ENCODE results near the gene MLYCD. TPM values are rescaled to one million over a fixed set of nuclear protein-coding genes. Genes with fewer than 3 reads are reported as not detected.

MLYCD gene
- total RNA-seq, 1 donor from 2014 or later, result 10.8 TPM

GRCh38 chr16:83935005-83935857 is 36.3 kb downstream of the MLYCD start:
- H3K27ac Mint-ChIP-seq, result no peak overlapping the region
- peaks cover 4% of the 10 kb centered on the region for H3K4me1 Mint-ChIP-seq
- ChIA-PET CTCF (no interaction called here), POLR2A (no interaction called here)
- no peak overlapping the region for H3K4me3 Mint-ChIP-seq
- ATAC-seq (ENCODE audit: low read depth), result no peak
- intact Hi-C loops (cut with micrococcal nuclease), result no loop called here
- no peak for TF ChIP-seq CTCF (IDR thresholded peaks at IDR 0.05)
- H3K27me3 Mint-ChIP-seq, result no peaks in the 10 kb centered on the region
- H3K9me3 Mint-ChIP-seq, result no peaks in the 10 kb centered on the region
- H3K36me3 Mint-ChIP-seq (ENCODE audit: low read depth), result no peaks in the 10 kb centered on the region
- DNase-seq, result no peak

- ATAC-seq (ENCODE audit: low read depth) (no peak), DNase-seq (no peak)
- Mint-ChIP-seq H3K27me3 (no peaks in the 10 kb centered on the region), H3K36me3 (ENCODE audit: low read depth) (no peaks in the 10 kb centered on the region), H3K27ac (no peak overlapping the region), H3K4me1 (peaks cover 4% of the 10 kb centered on the region), H3K9me3 (no peaks in the 10 kb centered on the region), H3K4me3 (no peak overlapping the region)
- ChIA-PET CTCF (no interaction called here), POLR2A (no interaction called here)
- TF ChIP-seq CTCF (IDR thresholded peaks at IDR 0.05), result no peak
- intact Hi-C loops (cut with micrococcal nuclease), result no loop called here
These were observed 36.9 kb downstream of the MLYCD start for GRCh38 chr16:83935858-83936255.

- DNase-seq (no peak), ATAC-seq (ENCODE audit: low read depth) (no peak)
- intact Hi-C loops (cut with micrococcal nuclease), result no loop called here
- Mint-ChIP-seq H3K27ac (no peak overlapping the region), H3K27me3 (no peaks in the 10 kb centered on the region), H3K4me3 (no peak overlapping the region), H3K4me1 (peaks cover 4% of the 10 kb centered on the region), H3K36me3 (ENCODE audit: low read depth) (no peaks in the 10 kb centered on the region), H3K9me3 (no peaks in the 10 kb centered on the region)
- CTCF ChIA-PET, result no interaction called here
- TF ChIP-seq CTCF (IDR thresholded peaks at IDR 0.05), result no peak
- POLR2A ChIA-PET, result interaction anchor here (0.6 kb wide), 1 partner anchor 132 kb away, joined by 3 read pairs; no protein-coding TSS in a partner anchor
These were observed 37.8 kb downstream of the MLYCD start for GRCh38 chr16:83936581-83937165.

- TF ChIP-seq CTCF (IDR thresholded peaks at IDR 0.05), result no peak
- ATAC-seq (ENCODE audit: low read depth) (no peak), DNase-seq (no peak)
- Mint-ChIP-seq H3K36me3 (ENCODE audit: low read depth) (no peaks in the 10 kb centered on the region), H3K4me3 (no peak overlapping the region), H3K27me3 (no peaks in the 10 kb centered on the region), H3K27ac (no peak overlapping the region), H3K4me1 (peaks cover 4% of the 10 kb centered on the region), H3K9me3 (no peaks in the 10 kb centered on the region)
- CTCF ChIA-PET, result no interaction called here
- POLR2A ChIA-PET, result interaction anchor here (0.6 kb wide), 1 partner anchor 132 kb away, joined by 3 read pairs; no protein-coding TSS in a partner anchor
- intact Hi-C loops (cut with micrococcal nuclease), result no loop called here
These were observed 38.4 kb downstream of the MLYCD start for GRCh38 chr16:83937267-83937666.

Data from activated B cell treated with CpG ODN at 0.5 μM for 24 hours (primary cell).